Esophagus squamous epithelium (tissue), 5 donors: ENCODE measurements around the gene PLEKHH1. TPM values are rescaled to one million over a fixed set of nuclear protein-coding genes. Genes with fewer than 3 reads are reported as not detected.

Source experiments
- DNase-seq: peaks from one replicate; lab custom pipeline; 2025; lab: John Stamatoyannopoulos, UW
- H3K27ac ChIP-seq, 4 donors: fragments of 200-600 bp; sonication (generic); one replicate each; pipeline ENCODE4 v1.5.1; 2016 to 2019; ENCODE audit warnings: mild to moderate bottlenecking in 1 of 4
- H3K27me3 ChIP-seq, 4 donors: fragments of 200-600 bp; sonication (generic); 1 replicate in 3 of 4; 2 replicates in 1 of 4; pipeline versions ENCODE4 v1.5.1 to v1.6.0; 2017 to 2021; ENCODE audit warnings: antibody characterized with exemption in 1 of 4
- H3K36me3 ChIP-seq, 3 donors: fragments of 200-600 bp; sonication (generic); one replicate each; pipeline ENCODE4 v1.5.1; 2016 to 2019
- H3K4me1 ChIP-seq, 3 donors: fragments of 200-600 bp; sonication (generic); one replicate each; pipeline ENCODE4 v1.5.1; 2017 to 2019
- H3K4me3 ChIP-seq, 4 donors: fragments of 200-600 bp; sonication (generic); 1 replicate in 3 of 4; 2 replicates in 1 of 4; pipeline ENCODE4 v1.5.1; 2016 to 2019; ENCODE audit warnings: mild to moderate bottlenecking in 2 of 4, moderate library complexity in 1 of 4
- H3K9me3 ChIP-seq, 3 donors: fragments of 200-600 bp; sonication (generic); one replicate each; pipeline ENCODE4 v1.5.1; 2016 to 2019
- POLR2A ChIP-seq, 4 donors: fragments of 450-650 bp; IDR thresholded peaks; one replicate each; pipeline ENCODE4 v1.6.1; 2017; ENCODE audit warnings: antibody characterized with exemption in 4 of 4, mild to moderate bottlenecking in 4 of 4, moderate library complexity in 3 of 4
- WGBS, 2 donors: methylation state at CpG; one replicate each; pipeline ENCODE4 v1.1.5; 2018; 5-methylcytosine and 5-hydroxymethylcytosine counted together
- intact Hi-C: fragments of 100-400 bp; cut with DNase I; formaldehyde crosslinking; loops from one replicate; pipeline ENCODE4 v1.15.0; 2022
- total RNA-seq, 4 donors: library from RNA; depleted of rRNA; stranded (reverse); fragments of >200 nt; gene quantifications; one replicate each; pipeline ENCODE4 v1.1.0, GENCODE V29; 2016
- TF ChIP-seq, protein P1 (sequence below), 6 experiments: fragments of 450-650 bp in 4 of 6; fragments of 200-600 bp in 2 of 6; sonication (generic) in 2 of 6; IDR thresholded peaks; one replicate each; pipeline ENCODE4 v1.5.1; 2016 to 2019; ENCODE audit warnings: antibody characterized with exemption in 6 of 6, mild to moderate bottlenecking in 4 of 6, moderate library complexity in 4 of 6
- donor health status: DM: yes; HTN: yes; CAD: no.

PLEKHH1 gene
- total RNA-seq, 4 donors from 2014 or later = 4.1 to 7.9 (median 5.7) TPM

DNA sequence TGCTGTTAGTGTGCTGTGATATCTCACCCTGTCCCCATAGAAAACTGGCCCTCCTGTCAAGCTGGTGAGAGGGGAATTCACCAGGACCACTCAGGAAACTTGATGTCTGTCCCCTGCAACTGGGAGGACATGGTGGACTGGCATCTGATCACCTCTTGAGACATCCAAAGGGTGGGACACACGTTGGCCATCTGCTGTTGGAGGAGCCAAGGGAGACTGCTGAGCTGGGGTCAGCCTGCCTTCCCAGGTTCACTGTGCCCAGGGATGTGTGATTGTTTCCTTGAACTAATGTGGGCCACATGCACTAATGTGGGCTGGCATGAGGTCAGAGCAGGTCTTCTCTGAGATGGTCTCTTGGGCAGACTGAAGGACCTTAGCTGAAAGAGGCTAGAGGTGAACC is 27.8 kb upstream of the PLEKHH1 start:
- intact Hi-C loops = no loop called here
- Histone ChIP-seq H3K4me3 (no peak overlapping the region), H3K27ac (no peak overlapping the region), H3K4me1 (no peaks in the 10 kb centered on the region), H3K36me3 (no peaks in the 10 kb centered on the region), H3K9me3 (no peaks in the 10 kb centered on the region), H3K27me3 (peaks cover 0 to 7% (median 0%) of the 10 kb centered on the region in 4 donors)
- 86 to 100% methylated on average over 1 of the region's 1 CpG for WGBS, 2 donors
- DNase-seq = no peak
- no peak for TF ChIP-seq POLR2A (IDR thresholded peaks at IDR 0.05)
- TF ChIP-seq, protein P1, sequence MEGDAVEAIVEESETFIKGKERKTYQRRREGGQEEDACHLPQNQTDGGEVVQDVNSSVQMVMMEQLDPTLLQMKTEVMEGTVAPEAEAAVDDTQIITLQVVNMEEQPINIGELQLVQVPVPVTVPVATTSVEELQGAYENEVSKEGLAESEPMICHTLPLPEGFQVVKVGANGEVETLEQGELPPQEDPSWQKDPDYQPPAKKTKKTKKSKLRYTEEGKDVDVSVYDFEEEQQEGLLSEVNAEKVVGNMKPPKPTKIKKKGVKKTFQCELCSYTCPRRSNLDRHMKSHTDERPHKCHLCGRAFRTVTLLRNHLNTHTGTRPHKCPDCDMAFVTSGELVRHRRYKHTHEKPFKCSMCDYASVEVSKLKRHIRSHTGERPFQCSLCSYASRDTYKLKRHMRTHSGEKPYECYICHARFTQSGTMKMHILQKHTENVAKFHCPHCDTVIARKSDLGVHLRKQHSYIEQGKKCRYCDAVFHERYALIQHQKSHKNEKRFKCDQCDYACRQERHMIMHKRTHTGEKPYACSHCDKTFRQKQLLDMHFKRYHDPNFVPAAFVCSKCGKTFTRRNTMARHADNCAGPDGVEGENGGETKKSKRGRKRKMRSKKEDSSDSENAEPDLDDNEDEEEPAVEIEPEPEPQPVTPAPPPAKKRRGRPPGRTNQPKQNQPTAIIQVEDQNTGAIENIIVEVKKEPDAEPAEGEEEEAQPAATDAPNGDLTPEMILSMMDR (IDR thresholded peaks at IDR 0.05) = no peak

DNA sequence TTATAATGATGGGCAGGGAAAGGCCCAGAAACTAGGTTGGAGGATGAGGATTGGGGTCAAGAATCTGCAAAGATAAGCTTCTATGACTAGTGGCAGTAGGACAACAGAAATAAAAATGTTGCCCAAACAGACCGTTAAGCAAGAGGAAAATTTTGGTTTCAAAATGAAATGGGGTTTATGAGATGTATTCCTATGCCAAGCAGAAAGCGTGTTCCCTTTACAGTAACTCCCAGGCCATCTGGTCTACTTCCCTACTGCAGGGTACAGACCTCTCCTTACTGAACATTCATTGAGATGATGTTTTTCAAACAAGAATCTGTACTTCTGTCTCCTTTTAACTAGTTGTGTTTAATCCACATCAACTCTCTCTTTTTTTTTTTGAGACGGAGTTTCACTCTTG is 24.1 kb upstream of the PLEKHH1 start:
- 58 to 72% methylated on average over 3 of the region's 3 CpGs for WGBS, 2 donors

DNA sequence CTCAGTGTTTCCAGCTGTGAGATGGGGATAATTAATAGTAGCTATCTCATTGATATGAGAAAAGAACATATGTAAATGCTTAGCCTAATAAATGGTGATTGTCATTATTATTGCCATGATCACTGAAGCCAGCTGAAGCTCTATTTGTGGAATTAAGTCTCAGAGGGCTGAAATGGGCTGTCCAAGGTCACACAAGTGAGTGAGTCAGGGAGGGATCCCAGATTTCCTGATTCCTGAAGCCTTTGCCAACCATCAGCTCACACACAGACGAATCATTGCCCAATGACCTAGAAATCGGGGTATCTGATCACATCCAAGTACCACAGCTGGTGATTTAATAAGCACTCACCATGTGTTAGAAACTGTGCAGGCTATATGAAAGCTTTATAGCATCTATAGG is 23.0 kb upstream of the PLEKHH1 start:
- Histone ChIP-seq H3K36me3 (no peaks in the 10 kb centered on the region), H3K27ac (no peak overlapping the region), H3K4me3 (no peak overlapping the region), H3K9me3 (no peaks in the 10 kb centered on the region), H3K27me3 (peaks cover 0 to 7% (median 0%) of the 10 kb centered on the region in 4 donors), H3K4me1 (peaks cover 6 to 10% (median 6%) of the 10 kb centered on the region in 3 donors)
- DNase-seq = no peak
- no peak for TF ChIP-seq POLR2A (IDR thresholded peaks at IDR 0.05)
- TF ChIP-seq, protein P1 (IDR thresholded peaks at IDR 0.05) = no peak
- intact Hi-C loops = no loop called here
- 22 to 32% methylated on average over 2 of the region's 2 CpGs for WGBS, 2 donors

More for the DNA sequence above, 24.1 kb upstream of the PLEKHH1 start:
- no peak overlapping the region for H3K4me3 ChIP-seq
- H3K36me3 ChIP-seq = no peaks in the 10 kb centered on the region
- DNase-seq = no peak
- no peak for TF ChIP-seq POLR2A (IDR thresholded peaks at IDR 0.05)
- TF ChIP-seq, protein P1 (IDR thresholded peaks at IDR 0.05) = no peak
- peaks cover 0 to 7% (median 0%) of the 10 kb centered on the region in 4 donors for H3K27me3 ChIP-seq
- peaks cover 0 to 2% (median 0%) of the 10 kb centered on the region in 3 donors for H3K4me1 ChIP-seq
- intact Hi-C loops = no loop called here
- H3K27ac ChIP-seq = no peak overlapping the region
- H3K9me3 ChIP-seq = no peaks in the 10 kb centered on the region

DNA sequence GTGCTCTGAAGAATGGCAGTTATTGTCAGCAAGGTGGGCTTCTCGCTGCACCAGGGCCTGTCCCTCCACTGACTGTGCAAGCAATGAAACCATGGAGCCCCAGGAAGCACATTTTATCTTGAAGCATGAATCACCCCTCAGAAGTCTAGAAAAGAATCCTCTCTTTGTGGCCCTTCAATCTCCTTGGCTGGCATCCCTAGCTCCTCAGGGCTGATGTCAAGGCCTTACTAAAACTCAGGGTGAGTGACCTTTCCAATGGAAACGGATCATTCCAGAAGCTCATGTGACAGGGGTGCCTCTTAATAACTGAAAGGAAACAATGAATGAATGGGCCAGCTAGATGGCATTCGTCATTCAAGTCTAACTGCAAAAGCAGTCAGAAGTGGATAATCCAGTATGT is 22.3 kb upstream of the PLEKHH1 start:
- intact Hi-C loops = no loop called here
- H3K27ac ChIP-seq = no peak overlapping the region
- TF ChIP-seq, protein P1 (IDR thresholded peaks at IDR 0.05) = no peak
- no peak for TF ChIP-seq POLR2A (IDR thresholded peaks at IDR 0.05)
- peaks cover 0 to 11% (median 0%) of the 10 kb centered on the region in 4 donors for H3K27me3 ChIP-seq
- no peaks in the 10 kb centered on the region for H3K36me3 ChIP-seq
- H3K4me3 ChIP-seq = no peak overlapping the region
- H3K9me3 ChIP-seq = no peaks in the 10 kb centered on the region
- peaks cover 10 to 16% (median 10%) of the 10 kb centered on the region in 3 donors for H3K4me1 ChIP-seq
- 50 to 60% methylated on average over 3 of the region's 3 CpGs for WGBS, 2 donors
- DNase-seq = no peak

DNA sequence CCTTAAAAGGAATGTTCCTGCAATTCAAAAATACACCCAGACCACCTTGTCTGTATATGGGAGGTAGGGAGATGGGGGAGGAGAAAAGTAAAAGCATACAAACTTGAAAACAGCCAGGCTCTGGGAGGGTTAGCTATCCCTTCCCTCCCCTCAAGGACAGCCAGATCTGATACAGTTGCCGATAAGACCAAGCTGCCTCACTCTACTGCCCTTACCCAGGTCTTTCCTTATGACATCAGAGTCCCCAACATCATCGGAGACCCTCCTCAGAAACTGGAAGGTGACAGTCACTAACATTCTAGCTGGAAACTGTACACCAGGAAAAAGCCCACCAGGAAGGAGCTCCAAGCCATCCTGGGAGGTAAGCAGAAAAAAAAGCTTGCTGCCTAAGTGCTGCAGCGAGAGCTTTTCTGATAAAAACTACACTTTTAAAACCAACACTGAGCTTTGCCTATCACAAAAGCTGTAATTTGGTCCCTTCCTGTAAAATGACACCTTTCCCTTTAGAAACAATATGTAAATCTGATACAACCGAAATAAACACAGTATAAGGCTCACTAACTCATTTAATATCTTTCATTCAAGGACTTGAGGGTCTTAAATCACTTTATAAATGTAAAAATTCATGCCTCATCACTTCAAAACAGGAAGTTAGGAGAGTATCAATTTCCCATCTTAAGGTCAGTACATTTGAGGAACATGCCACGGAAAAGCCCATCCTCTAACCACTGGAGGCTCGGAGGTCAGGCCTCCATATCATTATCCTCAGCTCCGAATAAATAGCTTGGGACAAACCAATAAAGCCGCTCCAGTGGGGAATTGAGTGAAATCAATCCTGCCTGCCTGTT is 20.4 kb upstream of the PLEKHH1 start:
- intact Hi-C loops = no loop called here
- H3K27ac ChIP-seq = no peak overlapping the region
- 71 to 82% methylated on average over 6 to 8 of the region's 8 CpGs for WGBS, 2 donors
- no peak overlapping the region for H3K4me3 ChIP-seq
- no peaks in the 10 kb centered on the region for H3K36me3 ChIP-seq
- no peaks in the 10 kb centered on the region for H3K9me3 ChIP-seq
- peaks cover 10 to 27% (median 10%) of the 10 kb centered on the region in 3 donors for H3K4me1 ChIP-seq
- DNase-seq = no peak
- H3K27me3 ChIP-seq = peaks cover 0 to 21% (median 0%) of the 10 kb centered on the region in 4 donors
- TF ChIP-seq POLR2A (IDR thresholded peaks at IDR 0.05) = no peak
- TF ChIP-seq, protein P1 (IDR thresholded peaks at IDR 0.05) = no peak
